ENCODE data around the gene LRFN2. TPM values are rescaled to one million over a fixed set of nuclear protein-coding genes. Genes with fewer than 3 reads are reported as not detected.

Gene LRFN2
- total and polyA plus RNA-seq, 2 of the 8 experiments (the other 6 are each of a cell fraction or from before 2014, with no cell fraction given): 2.3 TPM

- 81% methylated on average over 4 of the region's 4 CpGs; no CpG with 5 or more reads in 1 of the 2 experiments for WGBS, 2 experiments (ENCODE audit: extremely low coverage in 1 of 2, insufficient coverage in 1 of 2, insufficient read length in 1 of 2, insufficient replicate concordance in 2 of 2, low coverage in 1 of 2, low lambda C conversion rate in 2 of 2, missing lambda C conversion rate in 1 of 2)
- H3K4ac ChIP-seq (replicated peaks; ENCODE audit: insufficient read length, low read depth, low read length): no peak overlapping the region
- H2BK120ac ChIP-seq (replicated peaks; ENCODE audit: low read depth, low read length): no peak overlapping the region
- no peaks in the 10 kb centered on the region for H3K79me1 ChIP-seq (ENCODE audit: low read depth, low read length)
- no peak overlapping the region for H3K23ac ChIP-seq (ENCODE audit: insufficient read length)
- FAIRE-seq (no peak), DNase-seq (ENCODE audit: low read depth in 1 of 2, low spot score in 2 of 2) (no peak)
- ChIA-PET CTCF (ENCODE audit: partially characterized antibody) (interaction anchor here (1.0 to 2.0 kb wide), 6 partner anchors 9 to 193 kb away, joined by 3 to 6 read pairs (median 4); no protein-coding TSS in a partner anchor), POLR2A (ENCODE audit: partially characterized antibody) (no interaction called here)
- H4K5ac ChIP-seq (ENCODE audit: insufficient read length, low read depth, low read length): no peak overlapping the region
- H3K9ac ChIP-seq (replicated peaks in 1 of 4; ENCODE audit: extremely low read depth in 1 of 4, low read depth in 3 of 4, low read length in 3 of 4): no peak overlapping the region
- TF ChIP-seq SP4 (IDR thresholded peaks at IDR 0.05; ENCODE audit: low read length) (no peak), PHF8 (conservative IDR thresholded peaks at IDR 0.05; ENCODE audit: low read depth, low read length) (no peak), SP2 (IDR thresholded peaks at IDR 0.05; ENCODE audit: low read length) (no peak), CREB1 (IDR thresholded peaks at IDR 0.05) (no peak), CBX5 (IDR thresholded peaks at IDR 0.05; ENCODE audit: low read depth, low read length) (no peak), CTCF (IDR thresholded peaks at IDR 0.05; ENCODE audit: control extremely low read depth in 1 of 3, insufficient read depth in 1 of 3, low read depth in 1 of 3, low read length in 3 of 3) (no peak), TEAD4 (IDR thresholded peaks at IDR 0.05; ENCODE audit: low read depth, low read length) (no peak), HDAC2 (IDR thresholded peaks at IDR 0.05; ENCODE audit: borderline replicate concordance in 1 of 2, low read depth in 2 of 2, low read length in 2 of 2) (no peak), RAD21 (IDR thresholded peaks at IDR 0.05 in 1 of 2, conservative IDR thresholded peaks at IDR 0.05 in 1 of 2; ENCODE audit: low read depth in 2 of 2, low read length in 2 of 2) (no peak)
- H4K8ac ChIP-seq (ENCODE audit: extremely low read depth, insufficient read depth, low read length): no peak overlapping the region
- H3K27me3 ChIP-seq (replicated peaks in 1 of 4; ENCODE audit: control insufficient read depth in 3 of 4, extremely low read depth in 1 of 4, insufficient read depth in 3 of 4, low read length in 3 of 4): no peaks in the 10 kb centered on the region
- no peaks in the 10 kb centered on the region for H3K9me3 ChIP-seq (ENCODE audit: insufficient read depth in 2 of 2, low read depth in 1 of 2, low read length in 1 of 2)
- H3K27ac ChIP-seq (ENCODE audit: low read depth, low read length): no peak overlapping the region
- H3K23me2 ChIP-seq (ENCODE audit: low read depth, low read length): 0 out of 2 replicates have a peak, but pooled peaks cover 2% of the 10 kb centered on the region
- H2BK12ac ChIP-seq (ENCODE audit: low read depth, low read length): no peak overlapping the region
- peaks cover 0 to 2% (median 0%) of the 10 kb centered on the region in 4 experiments; a peak in 1 of 7 replicates for H3K4me1 ChIP-seq (replicated peaks in 1 of 4; ENCODE audit: control insufficient read depth in 3 of 4, insufficient read depth in 4 of 4, low read length in 3 of 4)
- H2BK20ac ChIP-seq (ENCODE audit: low read length): no peak overlapping the region
- no peak overlapping the region for H2AK5ac ChIP-seq (ENCODE audit: low read depth, low read length)
- H3K56ac ChIP-seq (replicated peaks; ENCODE audit: insufficient read length, low read depth, low read length): no peak overlapping the region
- H3K4me2 ChIP-seq (ENCODE audit: insufficient read depth in 1 of 2, low read depth in 2 of 2, low read length in 2 of 2): no peak overlapping the region
- H2BK15ac ChIP-seq (ENCODE audit: low read length): no peak overlapping the region
- no peaks in the 10 kb centered on the region for H4K20me1 ChIP-seq (replicated peaks in 1 of 2; ENCODE audit: control insufficient read depth in 1 of 2, insufficient read depth in 2 of 2, low read length in 2 of 2)
- no peak overlapping the region for H3K18ac ChIP-seq (ENCODE audit: extremely low read depth, low read length)
- H4K91ac ChIP-seq (replicated peaks; ENCODE audit: insufficient read length, low read length): no peak overlapping the region
- no peak overlapping the region for H2BK5ac ChIP-seq (ENCODE audit: low read depth, low read length)
- no peak overlapping the region for H3K14ac ChIP-seq (ENCODE audit: insufficient read length)
- H3K4me3 ChIP-seq (ENCODE audit: extremely low read depth in 1 of 4, insufficient read depth in 2 of 4, low read depth in 3 of 4, low read length in 4 of 4): no peak overlapping the region
- no peaks in the 10 kb centered on the region for H3K79me2 ChIP-seq (ENCODE audit: control insufficient read depth in 1 of 2, insufficient read depth in 2 of 2, low read length in 2 of 2)
- H3K36me3 ChIP-seq (ENCODE audit: control insufficient read depth in 2 of 4, insufficient read depth in 4 of 4, low read length in 3 of 4): no peaks in the 10 kb centered on the region
- no peak overlapping the region for H2AFZ ChIP-seq (ENCODE audit: low read length)
Observed at GRCh38 chr6:40395698-40396076, 191.5 kb downstream of the LRFN2 start.

All from H1 (cell line).